OCI-LY1 (cell line): ENCODE data around the gene DNAJC24.

Experiments used
- H2AFZ ChIP-seq: fragments of 200-600 bp; sonication (generic), shearing (Covaris generic); 2 replicates; pipeline ENCODE4 v1.6.0; 2014; ENCODE audit warnings: antibody characterized with exemption, mild to moderate bottlenecking, low read length
- H3F3A ChIP-seq: fragments of 200-600 bp; sonication (generic), shearing (Covaris generic); 2 replicates; pipeline ENCODE4 v1.6.0; 2014; ENCODE audit warnings: mild to moderate bottlenecking, antibody characterized with exemption, low read length, moderate library complexity; ENCODE audit not compliant: insufficient read depth
- H3K27ac ChIP-seq: fragments of 200-600 bp; sonication (generic); 2 replicates; pipeline ENCODE4 v1.5.1; 2014; ENCODE audit warnings: low read length, mixed run types, mild to moderate bottlenecking, low read depth; ENCODE audit not compliant: poor library complexity, severe bottlenecking
- H3K27me3 ChIP-seq: fragments of 200-600 bp; sonication (generic); 2 replicates; pipeline ENCODE4 v1.6.0; 2014; ENCODE audit warnings: antibody characterized with exemption, mild to moderate bottlenecking, low read length, moderate library complexity; ENCODE audit not compliant: insufficient read depth
- H3K36me3 ChIP-seq: fragments of 200-600 bp; sonication (generic); 2 replicates; pipeline ENCODE4 v1.6.1; 2014; ENCODE audit warnings: mild to moderate bottlenecking, antibody characterized with exemption, low read length, moderate library complexity, mixed read lengths; ENCODE audit not compliant: insufficient read depth
- H3K4me1 ChIP-seq: fragments of 200-600 bp; sonication (generic); 2 replicates; pipeline ENCODE4 v1.5.1; 2014; ENCODE audit warnings: mild to moderate bottlenecking, low read length, moderate library complexity; ENCODE audit not compliant: insufficient read depth, severe bottlenecking
- H3K4me2 ChIP-seq: fragments of 200-600 bp; sonication (generic), shearing (Covaris generic); 2 replicates; pipeline ENCODE4 v1.6.1; 2014; ENCODE audit warnings: low read length
- H3K4me3 ChIP-seq: fragments of 200-600 bp; sonication (generic); 2 replicates; pipeline ENCODE4 v1.5.1; 2014; ENCODE audit warnings: low read length, low read depth, mild to moderate bottlenecking, mixed read lengths; ENCODE audit not compliant: poor library complexity, severe bottlenecking
- H3K79me2 ChIP-seq: fragments of 200-600 bp; shearing (Covaris generic); 2 replicates; pipeline ENCODE4 v1.6.1; 2016; ENCODE audit warnings: mixed run types, low read length, mixed read lengths; ENCODE audit not compliant: insufficient read depth
- H3K9ac ChIP-seq: fragments of 200-600 bp; sonication (generic), shearing (Covaris generic); 2 replicates; pipeline ENCODE4 v1.6.1; 2014; ENCODE audit warnings: mild to moderate bottlenecking, low read length, mixed read lengths
- H3K9me2 ChIP-seq: fragments of 200-600 bp; sonication (generic), shearing (Covaris generic); 2 replicates; pipeline ENCODE4 v1.6.1; 2014; ENCODE audit warnings: low read depth, mild to moderate bottlenecking, low read length, mixed read lengths
- H3K9me3 ChIP-seq: fragments of 200-600 bp; shearing (Covaris generic); 2 replicates; pipeline ENCODE4 v1.6.1; 2014; ENCODE audit warnings: low read length, mixed read lengths
- H4K20me1 ChIP-seq: fragments of 200-600 bp; sonication (generic), shearing (Covaris generic); 2 replicates; pipeline ENCODE4 v1.6.0; 2016; ENCODE audit warnings: mild to moderate bottlenecking, low read length; ENCODE audit not compliant: insufficient read depth
- CTCF ChIP-seq: fragments of 200-600 bp; sonication (generic), shearing (Covaris generic); IDR thresholded peaks from 2 replicates; pipeline ENCODE4 v1.5.1; 2017; ENCODE audit warnings: mild to moderate bottlenecking, antibody characterized with exemption, low read length, moderate library complexity, mixed read lengths
- EZH2 ChIP-seq: fragments of 200-600 bp; sonication (generic), shearing (Covaris generic); IDR thresholded peaks from 2 replicates; pipeline ENCODE4 v1.8.0; 2017; ENCODE audit warnings: borderline replicate concordance, mixed run types, mild to moderate bottlenecking, antibody characterized with exemption, low read length, moderate library complexity, mixed read lengths

The DNAJC24 gene

DNA sequence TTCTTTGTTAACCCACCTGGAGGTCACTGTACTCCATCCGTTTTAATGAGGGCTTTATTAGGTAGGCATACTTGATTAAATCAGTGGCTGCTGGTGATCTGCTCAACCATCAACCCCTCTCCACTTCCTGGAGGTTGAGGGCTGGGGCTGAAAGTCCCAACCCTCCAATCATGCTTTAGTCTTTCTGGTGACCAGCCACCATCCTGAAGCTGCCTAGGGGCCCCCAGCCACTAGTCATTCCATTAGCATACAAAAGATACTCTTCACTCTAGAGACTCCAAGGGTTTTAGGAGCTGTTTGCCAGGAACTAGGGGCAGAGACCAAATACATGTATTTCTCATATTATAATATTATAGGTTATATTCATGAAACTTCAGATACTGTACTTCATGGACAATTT lies 13.5 kb downstream of the DNAJC24 start:
- Histone ChIP-seq H3K9me3 (no peaks in the 10 kb centered on the region), H4K20me1 (no peaks in the 10 kb centered on the region), H3K9ac (no peak overlapping the region), H2AFZ (no peak overlapping the region), H3K4me1 (no peaks in the 10 kb centered on the region), H3K27ac (no peak overlapping the region), H3F3A (no peaks in the 10 kb centered on the region), H3K79me2 (no peaks in the 10 kb centered on the region), H3K27me3 (no peaks in the 10 kb centered on the region), H3K36me3 (no peaks in the 10 kb centered on the region; the same call in 1 of the 2 replicates), H3K4me2 (no peak overlapping the region), H3K4me3 (no peak overlapping the region), H3K9me2 (no peaks in the 10 kb centered on the region)
- TF ChIP-seq EZH2 (no peak), CTCF (no peak)

- no peak overlapping the region for H3K4me2 ChIP-seq
- H3F3A ChIP-seq: no peaks in the 10 kb centered on the region
- no peaks in the 10 kb centered on the region for H3K27me3 ChIP-seq
- no peak overlapping the region for H3K9ac ChIP-seq
- no peak overlapping the region for H2AFZ ChIP-seq
- no peaks in the 10 kb centered on the region for H4K20me1 ChIP-seq
- no peaks in the 10 kb centered on the region for H3K4me1 ChIP-seq
- H3K36me3 ChIP-seq: no peaks in the 10 kb centered on the region; the same call in 1 of the 2 replicates
- H3K27ac ChIP-seq: no peak overlapping the region
- TF ChIP-seq EZH2 (no peak), CTCF (no peak)
- no peaks in the 10 kb centered on the region for H3K79me2 ChIP-seq
- no peaks in the 10 kb centered on the region for H3K9me2 ChIP-seq
- H3K9me3 ChIP-seq: no peaks in the 10 kb centered on the region
- H3K4me3 ChIP-seq: no peak overlapping the region
Observed at GRCh38 chr11:31387379-31387778, 17.7 kb downstream of the DNAJC24 start.

- H3K27ac ChIP-seq: no peak overlapping the region
- TF ChIP-seq EZH2: no peak
- peak; percentile 77 for TF ChIP-seq CTCF
- H3K4me3 ChIP-seq: no peak overlapping the region
- H3K4me1 ChIP-seq: no peaks in the 10 kb centered on the region
- no peaks in the 10 kb centered on the region for H3K9me3 ChIP-seq
- no peaks in the 10 kb centered on the region for H3K27me3 ChIP-seq
- H2AFZ ChIP-seq: no peak overlapping the region
- no peaks in the 10 kb centered on the region for H3K79me2 ChIP-seq
- no peaks in the 10 kb centered on the region for H3F3A ChIP-seq
- no peaks in the 10 kb centered on the region for H4K20me1 ChIP-seq
- no peak overlapping the region for H3K4me2 ChIP-seq
- H3K36me3 ChIP-seq: no peaks in the 10 kb centered on the region
- H3K9me2 ChIP-seq: no peaks in the 10 kb centered on the region
- H3K9ac ChIP-seq: no peak overlapping the region
Observed at GRCh38 chr11:31397239-31397834, 27.7 kb downstream of the DNAJC24 start.
